Breast epithelium (tissue), 3 donors: ENCODE data around the gene FAM90A26.
"Not testable (repeated sequence)": the region's sequence is repeated elsewhere in the genome, so short reads cannot be mapped to it uniquely, and the experiment has no call there.

Experiments used
- POLR2A ChIP-seq: fragments of 450-650 bp; IDR thresholded peaks from one replicate; pipeline ENCODE4 v1.6.1; 2016; ENCODE audit warnings: antibody characterized with exemption, mild to moderate bottlenecking, moderate library complexity
- POLR2AphosphoS5 ChIP-seq, 3 donors: sonication (generic); formaldehyde crosslinking; IDR thresholded peaks; one replicate each; pipeline ENCODE4 v1.6.1; 2017; ENCODE audit warnings: antibody characterized with exemption in 3 of 3
- TF ChIP-seq, protein P1 (sequence below), 3 donors: fragments of 450-650 bp; IDR thresholded peaks; one replicate each; pipeline ENCODE4 v1.5.1; 2016 to 2017; ENCODE audit warnings: antibody characterized with exemption in 3 of 3, mild to moderate bottlenecking in 3 of 3, moderate library complexity in 3 of 3

GRCh38 chr4:9122711-9123110 is 47.5 kb upstream of the FAM90A26 start:
- TF ChIP-seq POLR2A; POLR2AphosphoS5 (IDR thresholded peaks at IDR 0.05): not testable (repeated sequence)
- TF ChIP-seq, protein P1, sequence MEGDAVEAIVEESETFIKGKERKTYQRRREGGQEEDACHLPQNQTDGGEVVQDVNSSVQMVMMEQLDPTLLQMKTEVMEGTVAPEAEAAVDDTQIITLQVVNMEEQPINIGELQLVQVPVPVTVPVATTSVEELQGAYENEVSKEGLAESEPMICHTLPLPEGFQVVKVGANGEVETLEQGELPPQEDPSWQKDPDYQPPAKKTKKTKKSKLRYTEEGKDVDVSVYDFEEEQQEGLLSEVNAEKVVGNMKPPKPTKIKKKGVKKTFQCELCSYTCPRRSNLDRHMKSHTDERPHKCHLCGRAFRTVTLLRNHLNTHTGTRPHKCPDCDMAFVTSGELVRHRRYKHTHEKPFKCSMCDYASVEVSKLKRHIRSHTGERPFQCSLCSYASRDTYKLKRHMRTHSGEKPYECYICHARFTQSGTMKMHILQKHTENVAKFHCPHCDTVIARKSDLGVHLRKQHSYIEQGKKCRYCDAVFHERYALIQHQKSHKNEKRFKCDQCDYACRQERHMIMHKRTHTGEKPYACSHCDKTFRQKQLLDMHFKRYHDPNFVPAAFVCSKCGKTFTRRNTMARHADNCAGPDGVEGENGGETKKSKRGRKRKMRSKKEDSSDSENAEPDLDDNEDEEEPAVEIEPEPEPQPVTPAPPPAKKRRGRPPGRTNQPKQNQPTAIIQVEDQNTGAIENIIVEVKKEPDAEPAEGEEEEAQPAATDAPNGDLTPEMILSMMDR (IDR thresholded peaks at IDR 0.05): not testable (repeated sequence)
